Measurements from ENCODE around the gene HSF5.

HSF5 gene

GRCh38 chr17:58378733-58379510 lies 109.3 kb downstream of the HSF5 start:
- DNase-seq (ENCODE audit: low read depth, low spot score): peak; percentile 67
- H3K4me3 ChIP-seq (ENCODE audit: low read length): peak overlapping the region; percentile 29

- DNase-seq (ENCODE audit: low read depth, low spot score): no peak
- no peak overlapping the region for H3K4me3 ChIP-seq (ENCODE audit: low read length)
Measured at GRCh38 chr17:58377661-58378060, 110.5 kb downstream of the HSF5 start.

- no peak overlapping the region for H3K4me3 ChIP-seq (ENCODE audit: low read length)
- no peak for DNase-seq (ENCODE audit: low read depth, low spot score)
Measured at GRCh38 chr17:58377093-58377601, 111.1 kb downstream of the HSF5 start.

- H3K4me3 ChIP-seq (ENCODE audit: low read length): no peak overlapping the region
- no peak for DNase-seq (ENCODE audit: low read depth, low spot score)
Measured at GRCh38 chr17:58376472-58377000, 111.7 kb downstream of the HSF5 start.

GRCh38 chr17:58375811-58376210 lies 112.4 kb downstream of the HSF5 start:
- no peak overlapping the region for H3K4me3 ChIP-seq (ENCODE audit: low read length)
- no peak for DNase-seq (ENCODE audit: low read depth, low spot score)

- no peak overlapping the region for H3K4me3 ChIP-seq (ENCODE audit: low read length)
- no peak for DNase-seq (ENCODE audit: low read depth, low spot score)
Measured at GRCh38 chr17:58375256-58375655, 113.0 kb downstream of the HSF5 start.

GRCh38 chr17:58373923-58374322 lies 114.3 kb downstream of the HSF5 start:
- DNase-seq (ENCODE audit: low read depth, low spot score): no peak
- no peak overlapping the region for H3K4me3 ChIP-seq (ENCODE audit: low read length)

- H3K4me3 ChIP-seq (ENCODE audit: low read length): no peak overlapping the region
- DNase-seq (ENCODE audit: low read depth, low spot score): no peak
Measured at GRCh38 chr17:58373003-58373402, 115.2 kb downstream of the HSF5 start.

GRCh38 chr17:58371300-58371950 lies 116.8 kb downstream of the HSF5 start:
- no peak for DNase-seq (ENCODE audit: low read depth, low spot score)
- H3K4me3 ChIP-seq (ENCODE audit: low read length): no peak overlapping the region

- no peak for DNase-seq (ENCODE audit: low read depth, low spot score)
- no peak overlapping the region for H3K4me3 ChIP-seq (ENCODE audit: low read length)
Measured at GRCh38 chr17:58370716-58371115, 117.5 kb downstream of the HSF5 start.

- no peak overlapping the region for H3K4me3 ChIP-seq (ENCODE audit: low read length)
- no peak for DNase-seq (ENCODE audit: low read depth, low spot score)
Measured at GRCh38 chr17:58370309-58370708, 117.9 kb downstream of the HSF5 start.

Data from Jurkat, Clone E6-1 (cell line).